SH-SY5Y (cell line): ENCODE data around the gene ELMO2.

ENCODE experiments used
- GATA2 ChIP-seq: IDR thresholded peaks from 2 replicates; pipeline ENCODE4 v1.6.1; 2011; ENCODE audit warnings: mild to moderate bottlenecking, low read depth, low read length
- GATA3 ChIP-seq: IDR thresholded peaks from 2 replicates; pipeline ENCODE4 v1.6.1; 2011; ENCODE audit warnings: low read depth, mild to moderate bottlenecking, low read length, moderate library complexity

DNA sequence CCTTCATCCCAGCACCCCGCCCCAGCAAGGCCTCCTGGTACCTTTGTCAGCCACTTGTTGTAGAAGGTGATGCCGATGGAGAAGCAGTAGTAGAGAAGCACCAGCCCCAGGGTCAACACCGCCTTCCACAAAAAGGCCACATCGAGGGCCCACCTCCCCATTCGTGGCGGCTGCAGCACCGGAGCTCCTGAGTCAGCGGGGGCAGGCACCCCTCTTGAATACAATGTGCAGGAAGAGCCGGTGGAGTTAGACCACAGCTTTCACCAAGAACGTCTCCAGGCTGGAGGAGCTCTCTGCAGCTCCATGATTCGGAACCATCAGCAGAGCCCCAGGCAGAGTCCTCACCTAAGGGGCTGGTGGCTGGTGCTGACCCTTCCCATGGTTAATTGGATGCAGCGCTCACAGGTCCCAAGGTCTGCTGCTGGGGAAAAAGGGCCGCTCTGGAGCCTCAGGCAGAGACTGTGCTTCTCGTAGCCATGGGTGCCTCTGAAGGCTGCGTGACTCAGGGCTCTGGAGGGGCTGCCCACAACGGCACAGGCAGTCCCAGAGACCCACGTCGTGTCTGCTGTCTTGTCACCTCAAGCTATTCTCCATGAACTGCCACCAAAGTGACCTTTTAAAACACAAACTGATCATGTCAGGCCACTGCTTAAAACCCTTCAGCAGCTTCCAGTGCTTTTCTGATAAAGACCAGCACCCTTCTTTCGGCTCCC is 47.9 kb downstream of the ELMO2 start:
- TF ChIP-seq GATA3 (no peak), GATA2 (no peak)
